Measurements from ENCODE around the gene ATG7.
A peak's percentile ranks its signal among the peaks of the same experiment; 100 is the strongest.

The ATG7 gene

DNA sequence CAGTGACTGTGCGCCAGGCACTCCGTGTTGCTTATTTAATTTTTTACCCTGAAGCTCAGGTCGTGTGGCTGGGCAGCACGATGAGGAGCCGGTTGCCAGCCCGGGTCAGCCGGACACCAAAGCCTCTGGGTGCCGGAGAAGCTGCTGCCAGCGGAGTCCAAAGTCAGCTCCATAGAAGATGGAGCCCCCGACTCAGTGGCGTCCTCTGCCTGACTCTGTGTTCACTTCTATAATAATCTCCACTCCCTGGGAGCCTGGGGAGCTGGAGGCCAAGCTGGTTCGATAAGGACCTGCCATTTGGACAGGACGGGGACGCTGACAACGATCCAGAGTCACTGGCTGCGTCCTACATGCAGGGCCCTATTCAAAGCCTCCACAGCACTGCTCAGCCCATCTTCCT, 292.9 kb downstream of the ATG7 start:
- no peak overlapping the region for H3K4me3 ChIP-seq (replicated peaks in 1 of 2; ENCODE audit: low read depth in 2 of 2, low read length in 2 of 2)
- no peak for DNase-seq (ENCODE audit: low read depth in 2 of 2)
- TF ChIP-seq, protein P1, sequence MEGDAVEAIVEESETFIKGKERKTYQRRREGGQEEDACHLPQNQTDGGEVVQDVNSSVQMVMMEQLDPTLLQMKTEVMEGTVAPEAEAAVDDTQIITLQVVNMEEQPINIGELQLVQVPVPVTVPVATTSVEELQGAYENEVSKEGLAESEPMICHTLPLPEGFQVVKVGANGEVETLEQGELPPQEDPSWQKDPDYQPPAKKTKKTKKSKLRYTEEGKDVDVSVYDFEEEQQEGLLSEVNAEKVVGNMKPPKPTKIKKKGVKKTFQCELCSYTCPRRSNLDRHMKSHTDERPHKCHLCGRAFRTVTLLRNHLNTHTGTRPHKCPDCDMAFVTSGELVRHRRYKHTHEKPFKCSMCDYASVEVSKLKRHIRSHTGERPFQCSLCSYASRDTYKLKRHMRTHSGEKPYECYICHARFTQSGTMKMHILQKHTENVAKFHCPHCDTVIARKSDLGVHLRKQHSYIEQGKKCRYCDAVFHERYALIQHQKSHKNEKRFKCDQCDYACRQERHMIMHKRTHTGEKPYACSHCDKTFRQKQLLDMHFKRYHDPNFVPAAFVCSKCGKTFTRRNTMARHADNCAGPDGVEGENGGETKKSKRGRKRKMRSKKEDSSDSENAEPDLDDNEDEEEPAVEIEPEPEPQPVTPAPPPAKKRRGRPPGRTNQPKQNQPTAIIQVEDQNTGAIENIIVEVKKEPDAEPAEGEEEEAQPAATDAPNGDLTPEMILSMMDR (IDR thresholded peaks at IDR 0.05; ENCODE audit: low read depth, low read length): no peak

DNA sequence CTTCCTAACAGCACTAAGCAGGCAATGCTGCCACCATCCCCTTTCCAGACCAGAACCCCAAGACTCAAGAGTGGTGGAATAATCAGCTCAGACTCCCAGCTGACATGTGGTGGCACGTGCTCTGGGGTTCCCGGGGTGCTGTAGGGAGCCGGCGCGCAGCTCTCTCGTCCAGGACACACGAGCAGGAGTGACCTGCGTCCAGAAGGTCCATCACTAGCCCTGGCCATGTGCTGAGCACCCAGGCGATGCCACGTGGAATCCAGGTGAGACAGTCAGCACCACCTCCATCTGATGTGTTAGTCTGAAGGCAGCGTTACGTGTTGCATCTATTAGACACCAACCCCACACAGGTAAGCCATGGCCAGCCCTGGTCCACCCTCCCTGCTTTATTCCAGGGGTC, 293.3 kb downstream of the ATG7 start:
- DNase-seq (ENCODE audit: low read depth in 2 of 2): no peak
- no peak overlapping the region for H3K4me3 ChIP-seq (replicated peaks in 1 of 2; ENCODE audit: low read depth in 2 of 2, low read length in 2 of 2)
- TF ChIP-seq, protein P1 (IDR thresholded peaks at IDR 0.05; ENCODE audit: low read depth, low read length): no peak

DNA sequence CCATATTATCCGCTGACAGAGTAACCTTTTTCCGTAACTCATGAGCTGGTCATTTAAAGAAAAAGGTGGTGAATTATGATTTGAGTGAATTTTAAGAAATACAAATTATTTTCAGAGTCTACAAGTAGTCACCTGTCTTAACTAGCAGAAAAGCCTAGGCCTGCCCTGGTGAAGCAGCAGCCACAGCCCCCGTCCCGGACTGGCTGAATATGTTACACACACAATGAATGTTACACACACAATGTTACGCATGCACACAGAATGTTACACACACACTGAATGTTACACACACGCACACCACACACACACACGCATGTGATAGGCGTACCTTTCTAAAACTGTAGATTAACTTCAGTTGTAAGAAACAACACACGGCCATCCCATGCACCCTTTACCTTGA, 293.7 kb downstream of the ATG7 start:
- H3K4me3 ChIP-seq (replicated peaks in 1 of 2; ENCODE audit: low read depth in 2 of 2, low read length in 2 of 2): no peak overlapping the region
- TF ChIP-seq, protein P1 (IDR thresholded peaks at IDR 0.05; ENCODE audit: low read depth, low read length): no peak
- DNase-seq (ENCODE audit: low read depth in 2 of 2): no peak

DNA sequence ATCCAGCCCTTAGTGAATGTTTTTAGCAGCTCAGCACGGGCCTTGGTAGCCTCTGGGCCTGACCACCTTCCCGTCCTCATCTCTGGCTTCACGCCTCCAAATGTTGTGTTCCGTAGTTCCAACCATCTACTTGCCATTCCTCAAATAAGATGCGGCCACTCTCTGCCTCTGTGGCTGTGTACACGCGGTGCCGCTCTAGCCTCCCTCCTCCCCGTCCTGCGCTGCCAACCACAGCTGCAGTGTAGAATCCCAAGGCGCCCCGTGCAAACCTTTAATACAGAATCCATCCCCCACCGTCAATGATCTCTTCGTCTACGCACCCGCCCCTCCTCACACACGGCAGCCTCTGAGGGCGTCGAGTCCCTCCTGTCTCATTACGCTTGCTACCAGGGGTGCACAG, 294.3 kb downstream of the ATG7 start:
- no peak for DNase-seq (ENCODE audit: low read depth in 2 of 2)
- TF ChIP-seq, protein P1 (IDR thresholded peaks at IDR 0.05; ENCODE audit: low read depth, low read length): no peak
- no peak overlapping the region for H3K4me3 ChIP-seq (replicated peaks in 1 of 2; ENCODE audit: low read depth in 2 of 2, low read length in 2 of 2)

DNA sequence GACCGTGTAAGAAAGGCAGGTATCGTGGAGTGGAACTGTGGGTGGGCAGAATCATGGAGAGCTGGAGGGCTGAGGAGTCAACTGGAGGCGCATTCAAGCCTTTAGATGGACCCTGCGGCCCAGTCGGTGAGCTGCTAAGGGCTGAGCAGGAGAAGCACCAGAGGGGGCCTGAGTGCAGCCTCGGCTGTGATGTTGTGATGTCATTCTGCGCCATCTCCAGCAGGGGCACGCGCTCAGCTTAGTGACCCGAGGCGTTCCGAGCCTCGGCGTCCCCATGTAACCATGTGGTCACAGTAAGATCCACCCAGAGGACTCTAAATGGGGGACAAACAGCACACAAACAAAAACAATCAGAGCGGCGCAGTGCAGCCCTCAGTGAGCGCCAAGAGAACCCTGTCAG, 294.7 kb downstream of the ATG7 start:
- DNase-seq (ENCODE audit: low read depth in 2 of 2): no peak
- TF ChIP-seq, protein P1 (IDR thresholded peaks at IDR 0.05; ENCODE audit: low read depth, low read length): peak; percentile 3
- no peak overlapping the region for H3K4me3 ChIP-seq (replicated peaks in 1 of 2; ENCODE audit: low read depth in 2 of 2, low read length in 2 of 2)

DNA sequence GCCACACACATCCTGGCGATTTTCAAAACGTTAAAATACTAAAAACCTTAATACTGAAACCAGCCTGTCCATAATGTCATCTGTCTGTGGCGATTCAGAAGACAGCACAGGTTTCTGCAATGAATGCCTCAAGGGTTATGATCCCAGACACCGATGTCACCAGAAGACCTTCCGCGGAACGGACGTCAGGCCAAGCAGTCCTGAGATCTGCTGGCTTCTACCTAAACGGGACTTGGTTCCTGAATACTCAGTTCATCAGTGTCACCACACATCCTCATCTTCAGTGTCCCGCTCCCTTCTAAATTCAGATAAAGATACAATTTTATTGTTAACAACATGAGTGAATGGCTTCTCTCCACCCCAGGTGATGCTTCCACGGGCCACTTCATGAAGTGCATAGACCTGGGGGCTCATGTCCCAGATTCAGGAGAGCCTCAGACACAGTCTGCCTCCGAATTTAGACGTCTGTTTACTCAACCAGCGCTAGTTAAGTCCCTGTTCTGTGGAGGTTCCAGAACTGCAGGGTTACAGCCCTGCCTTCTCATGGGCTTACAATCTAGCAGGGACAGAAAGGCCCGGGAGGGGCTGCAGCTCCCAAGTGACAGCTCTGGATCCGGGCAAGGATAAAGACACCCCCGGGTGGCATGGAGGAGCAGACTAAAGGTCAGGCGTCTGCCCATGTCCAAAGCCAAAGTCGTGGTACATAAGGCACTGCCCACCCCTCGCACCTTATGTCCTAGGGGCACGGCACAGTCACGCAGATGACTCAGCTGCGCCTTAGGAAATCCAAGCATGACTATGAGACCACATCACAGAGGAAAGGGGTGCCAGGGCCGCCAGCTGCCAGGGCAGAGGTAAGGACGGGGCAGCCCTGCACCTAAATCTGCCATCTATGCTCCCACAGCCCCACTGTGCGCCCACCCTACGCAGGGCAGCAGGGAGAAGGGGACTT, 295.6 kb downstream of the ATG7 start:
- H3K4me3 ChIP-seq (replicated peaks in 1 of 2; ENCODE audit: low read depth in 2 of 2, low read length in 2 of 2): peak overlapping the region; percentile 32 to 47
- TF ChIP-seq, protein P1 (IDR thresholded peaks at IDR 0.05; ENCODE audit: low read depth, low read length): no peak
- DNase-seq (ENCODE audit: low read depth in 2 of 2): peak; percentile 77 to 96
